HG03108 (cell line): ENCODE data around the gene FGF23.

ENCODE experiments used
- ATAC-seq: cut with Tn5 transposase; IDR thresholded peaks from one replicate; pipeline ENCODE4 v1.9.1; 2021; ENCODE audit warnings: moderate library complexity; ENCODE audit not compliant: unreplicated experiment

Gene FGF23

DNA sequence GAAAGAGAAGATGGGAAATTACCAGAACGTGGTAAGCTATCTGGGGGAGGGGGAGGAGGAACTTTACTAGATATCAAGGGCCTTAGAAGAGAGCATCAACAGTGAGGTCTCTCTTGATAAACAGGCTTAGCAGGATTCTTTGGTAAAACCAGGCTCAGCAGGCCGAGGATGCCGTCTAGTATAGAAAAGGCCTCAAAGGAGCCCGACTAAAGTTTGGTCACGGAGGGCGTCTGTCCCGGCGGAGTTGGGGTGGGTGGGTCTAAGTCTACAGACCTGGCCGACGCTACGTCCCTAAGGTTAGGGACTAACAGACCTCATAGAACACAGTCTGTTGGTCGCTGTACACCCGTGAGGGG is 59.0 kb downstream of the FGF23 start:
- peak; percentile 26 for ATAC-seq
